ENCODE measurements around the gene PROB1. TPM values are rescaled to one million over a fixed set of nuclear protein-coding genes. Genes with fewer than 3 reads are reported as not detected.
A peak's percentile ranks its signal among the peaks of the same experiment; 100 is the strongest.

The PROB1 gene
- total and polyA plus RNA-seq, 2 of the 13 experiments (the other 11 are each of a cell fraction or from before 2014, with no cell fraction given) = 0.69 to 1.1 TPM

- no peak for TF ChIP-seq ZNF354B (CRISPR knock-in tag; IDR thresholded peaks at IDR 0.05)
- TF ChIP-seq, protein P1, sequence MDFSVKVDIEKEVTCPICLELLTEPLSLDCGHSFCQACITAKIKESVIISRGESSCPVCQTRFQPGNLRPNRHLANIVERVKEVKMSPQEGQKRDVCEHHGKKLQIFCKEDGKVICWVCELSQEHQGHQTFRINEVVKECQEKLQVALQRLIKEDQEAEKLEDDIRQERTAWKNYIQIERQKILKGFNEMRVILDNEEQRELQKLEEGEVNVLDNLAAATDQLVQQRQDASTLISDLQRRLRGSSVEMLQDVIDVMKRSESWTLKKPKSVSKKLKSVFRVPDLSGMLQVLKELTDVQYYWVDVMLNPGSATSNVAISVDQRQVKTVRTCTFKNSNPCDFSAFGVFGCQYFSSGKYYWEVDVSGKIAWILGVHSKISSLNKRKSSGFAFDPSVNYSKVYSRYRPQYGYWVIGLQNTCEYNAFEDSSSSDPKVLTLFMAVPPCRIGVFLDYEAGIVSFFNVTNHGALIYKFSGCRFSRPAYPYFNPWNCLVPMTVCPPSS (IDR thresholded peaks at IDR 0.05) = no peak
- no peak for TF ChIP-seq ZXDC (CRISPR knock-in tag; IDR thresholded peaks at IDR 0.05)
- no peak for TF ChIP-seq ZNF839 (CRISPR knock-in tag; IDR thresholded peaks at IDR 0.05; ENCODE audit: borderline replicate concordance)
- TF ChIP-seq ZNF557 (CRISPR knock-in tag; IDR thresholded peaks at IDR 0.05) = no peak
- TF ChIP-seq EEA1 (CRISPR knock-in tag; IDR thresholded peaks at IDR 0.05; ENCODE audit: borderline replicate concordance) = no peak
- TF ChIP-seq MBD4 (IDR thresholded peaks at IDR 0.05; ENCODE audit: borderline replicate concordance, low read length) = no peak
- no peak for TF ChIP-seq ARNTL (CRISPR knock-in tag; IDR thresholded peaks at IDR 0.05)
- TF ChIP-seq DNMT1 (CRISPR knock-in tag; IDR thresholded peaks at IDR 0.05) = no peak
- TF ChIP-seq NBN (conservative IDR thresholded peaks at IDR 0.05) = no peak
- no peak for TF ChIP-seq HMGA1 (CRISPR knock-in tag; conservative IDR thresholded peaks at IDR 0.05)
- no peak for TF ChIP-seq ZBTB8A (CRISPR knock-in tag; IDR thresholded peaks at IDR 0.05; ENCODE audit: borderline replicate concordance, low read depth)
- TF ChIP-seq U2AF2 (IDR thresholded peaks at IDR 0.05; ENCODE audit: low read depth, low read length) = no peak
- TF ChIP-seq HMGXB3 (CRISPR knock-in tag; IDR thresholded peaks at IDR 0.05; ENCODE audit: borderline replicate concordance) = no peak; the same call in 1 of the 2 replicates
- TF ChIP-seq ZNF143 (CRISPR knock-in tag; IDR thresholded peaks at IDR 0.05) = peak; percentile 14; the same call in 1 of the 2 replicates
- TF ChIP-seq PLSCR1 (CRISPR knock-in tag; IDR thresholded peaks at IDR 0.05; ENCODE audit: borderline replicate concordance) = no peak
- TF ChIP-seq HIVEP1 (CRISPR knock-in tag; IDR thresholded peaks at IDR 0.05) = no peak; the same call in 1 of the 2 replicates
Observed at GRCh38 chr5:139388198-139388821, 6.6 kb downstream of the PROB1 start (continued).
